Chondrocyte (in vitro differentiated cells): ENCODE results near the gene MPV17L2. TPM values are rescaled to one million over a fixed set of nuclear protein-coding genes. Genes with fewer than 3 reads are reported as not detected.

Source experiments
- DNase-seq: peaks from one replicate; pipeline ENCODE4 v3.0.0; 2021; ENCODE audit warnings: mixed read lengths, low spot score
- H3K27ac Mint-ChIP-seq: one replicate; pipeline ENCODE4 v1.8.0; 2021; ENCODE audit warnings: mild to moderate bottlenecking, moderate library complexity, mixed read lengths; ENCODE audit not compliant: unreplicated experiment
- H3K27me3 Mint-ChIP-seq: 2 replicates; pipeline ENCODE4 v1.8.0; 2021; ENCODE audit warnings: low read depth, mixed read lengths
- H3K36me3 Mint-ChIP-seq: 2 replicates; pipeline ENCODE4 v1.8.0; 2021; ENCODE audit warnings: low read depth, mixed read lengths
- H3K4me1 Mint-ChIP-seq: 2 replicates; pipeline ENCODE4 v1.8.0; 2021; ENCODE audit warnings: low read depth, mild to moderate bottlenecking, mixed read lengths
- H3K4me3 Mint-ChIP-seq: one replicate; pipeline ENCODE4 v1.8.0; 2021; ENCODE audit warnings: mild to moderate bottlenecking, moderate library complexity, mixed read lengths; ENCODE audit not compliant: unreplicated experiment
- H3K9me3 Mint-ChIP-seq: 2 replicates; pipeline ENCODE4 v1.8.0; 2021; ENCODE audit warnings: low read depth, mixed read lengths
- total RNA-seq: library from RNA; stranded (reverse); gene quantifications from 3 replicates; pipeline ENCODE4 v1.2.1, GENCODE V29; 2021
- TF ChIP-seq, protein P1 (sequence below): fragments of 200-600 bp; sonication (generic); IDR thresholded peaks from 2 replicates; pipeline ENCODE4 v1.5.0; 2021; ENCODE audit warnings: antibody characterized with exemption, mild to moderate bottlenecking, moderate library complexity

The MPV17L2 gene
- total RNA-seq, 1 donor from 2014 or later = 10.9 TPM

- peak overlapping the region; percentile 73 for H3K4me3 Mint-ChIP-seq
- no peak overlapping the region for H3K27ac Mint-ChIP-seq
- no peaks in the 10 kb centered on the region for H3K9me3 Mint-ChIP-seq
- H3K4me1 Mint-ChIP-seq = peaks cover 34% of the 10 kb centered on the region
- H3K36me3 Mint-ChIP-seq = no peaks in the 10 kb centered on the region
- TF ChIP-seq, protein P1, sequence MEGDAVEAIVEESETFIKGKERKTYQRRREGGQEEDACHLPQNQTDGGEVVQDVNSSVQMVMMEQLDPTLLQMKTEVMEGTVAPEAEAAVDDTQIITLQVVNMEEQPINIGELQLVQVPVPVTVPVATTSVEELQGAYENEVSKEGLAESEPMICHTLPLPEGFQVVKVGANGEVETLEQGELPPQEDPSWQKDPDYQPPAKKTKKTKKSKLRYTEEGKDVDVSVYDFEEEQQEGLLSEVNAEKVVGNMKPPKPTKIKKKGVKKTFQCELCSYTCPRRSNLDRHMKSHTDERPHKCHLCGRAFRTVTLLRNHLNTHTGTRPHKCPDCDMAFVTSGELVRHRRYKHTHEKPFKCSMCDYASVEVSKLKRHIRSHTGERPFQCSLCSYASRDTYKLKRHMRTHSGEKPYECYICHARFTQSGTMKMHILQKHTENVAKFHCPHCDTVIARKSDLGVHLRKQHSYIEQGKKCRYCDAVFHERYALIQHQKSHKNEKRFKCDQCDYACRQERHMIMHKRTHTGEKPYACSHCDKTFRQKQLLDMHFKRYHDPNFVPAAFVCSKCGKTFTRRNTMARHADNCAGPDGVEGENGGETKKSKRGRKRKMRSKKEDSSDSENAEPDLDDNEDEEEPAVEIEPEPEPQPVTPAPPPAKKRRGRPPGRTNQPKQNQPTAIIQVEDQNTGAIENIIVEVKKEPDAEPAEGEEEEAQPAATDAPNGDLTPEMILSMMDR = no peak
- H3K27me3 Mint-ChIP-seq = peaks cover 8% of the 10 kb centered on the region
- DNase-seq = no peak
Observed at GRCh38 chr19:18223860-18224524, 31.0 kb downstream of the MPV17L2 start.

DNA sequence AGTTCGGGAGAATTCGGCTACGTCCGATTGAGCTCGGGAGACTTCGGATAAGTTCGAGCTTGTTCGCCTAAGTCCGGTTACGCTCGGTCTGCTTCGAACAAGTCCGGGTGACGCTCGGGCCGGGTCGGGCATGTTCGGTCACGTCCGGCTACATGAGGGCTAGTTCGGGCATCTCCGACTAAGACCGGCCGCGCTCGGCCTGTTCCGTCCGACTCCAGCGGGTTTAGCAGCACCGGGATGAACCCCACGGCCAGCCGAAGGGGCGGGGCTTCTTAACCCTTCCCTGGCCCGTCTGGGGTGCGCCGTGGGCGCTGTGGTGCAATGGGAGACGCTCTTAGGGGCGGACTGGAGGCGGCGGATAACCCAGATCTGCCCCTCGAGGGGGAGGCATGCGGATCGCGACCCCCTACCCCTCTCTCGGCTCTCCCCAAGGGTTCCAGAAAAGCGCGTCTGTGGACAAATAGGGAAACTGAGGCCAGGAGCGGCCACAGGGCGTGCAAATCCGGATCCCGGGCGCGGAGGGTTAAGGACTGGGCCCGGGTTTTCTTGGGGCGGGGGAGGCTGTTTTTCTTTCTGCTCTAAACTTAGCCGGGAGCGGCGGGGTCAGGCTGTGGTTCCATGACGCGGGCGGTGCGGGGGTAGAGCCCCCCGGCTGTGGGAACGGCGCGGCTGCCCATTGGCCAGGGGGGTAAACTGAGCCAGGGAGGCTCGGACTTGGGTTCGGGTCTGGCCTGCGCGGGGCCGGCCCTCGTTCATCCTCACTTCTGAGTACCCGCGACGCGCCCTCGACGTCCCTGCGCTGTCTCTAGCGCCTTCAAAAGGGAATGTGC is 31.7 kb downstream of the MPV17L2 start:
- TF ChIP-seq, protein P1 = no peak
- H3K4me1 Mint-ChIP-seq = peaks cover 34% of the 10 kb centered on the region
- H3K4me3 Mint-ChIP-seq = peak overlapping the region; percentile 73
- no peaks in the 10 kb centered on the region for H3K36me3 Mint-ChIP-seq
- DNase-seq = peak; percentile 100
- peak overlapping the region; percentile 92 for H3K27ac Mint-ChIP-seq
- H3K9me3 Mint-ChIP-seq = no peaks in the 10 kb centered on the region
- peaks cover 8% of the 10 kb centered on the region for H3K27me3 Mint-ChIP-seq

- peaks cover 34% of the 10 kb centered on the region for H3K4me1 Mint-ChIP-seq
- peaks cover 8% of the 10 kb centered on the region for H3K27me3 Mint-ChIP-seq
- no peak for DNase-seq
- H3K27ac Mint-ChIP-seq = peak overlapping the region; percentile 70
- TF ChIP-seq, protein P1 = no peak
- H3K4me3 Mint-ChIP-seq = peak overlapping the region; percentile 73
- no peaks in the 10 kb centered on the region for H3K36me3 Mint-ChIP-seq
- H3K9me3 Mint-ChIP-seq = no peaks in the 10 kb centered on the region
Observed at GRCh38 chr19:18225355-18225701, 32.3 kb downstream of the MPV17L2 start.

DNA sequence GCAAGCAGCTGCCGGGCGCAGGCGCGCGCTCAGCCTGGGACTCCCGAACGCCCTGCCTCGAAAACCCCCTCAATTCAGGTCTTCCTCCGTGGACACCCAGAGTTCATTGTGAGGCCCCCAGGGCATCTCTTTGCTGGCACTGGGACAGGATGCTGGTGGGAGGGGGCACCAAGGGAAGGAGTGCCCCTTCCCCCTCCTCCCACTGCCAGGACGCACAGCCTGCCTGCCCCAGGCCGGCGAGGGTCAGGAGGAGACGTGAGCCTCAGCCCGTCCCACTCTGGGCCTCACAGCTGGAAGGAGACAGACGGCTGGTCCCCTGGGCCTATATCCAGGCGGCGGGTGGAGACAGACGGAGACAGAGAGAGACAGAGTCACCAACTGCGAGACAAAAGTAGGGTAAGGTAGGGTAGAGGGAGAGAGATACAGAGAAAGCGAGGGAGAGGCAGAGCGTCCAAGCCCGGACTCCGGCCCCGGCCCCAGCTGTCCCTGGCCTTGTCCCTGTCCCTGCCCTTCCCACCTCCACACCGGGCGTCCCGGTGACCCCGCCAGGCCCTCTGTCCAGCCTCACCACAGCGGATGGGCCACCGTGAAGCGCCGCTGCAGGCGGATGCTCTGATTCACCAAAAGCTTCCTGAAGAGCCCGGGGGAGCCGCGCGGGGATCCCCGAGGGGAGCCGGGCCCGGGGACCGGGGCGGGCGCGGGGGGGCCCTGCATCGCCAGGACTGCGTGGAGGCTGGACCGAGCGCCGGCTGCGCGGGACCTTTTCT is 32.9 kb downstream of the MPV17L2 start, which contains the start of gene PDE4C:
Gene PDE4C, minus strand, starts transcription at position 737 of the 767 bp plus-strand sequence. Its CDS starts 23 bp downstream, at position 714.
- Mint-ChIP-seq H3K27ac (peak within 1 kb of the TSS; percentile 70), H3K36me3 (no peaks in the 10 kb centered on the region), H3K4me3 (peak within 1 kb of the TSS; percentile 73), H3K27me3 (peaks cover 6% of the 10 kb centered on the region), H3K4me1 (peaks cover 33% of the 10 kb centered on the region), H3K9me3 (no peaks in the 10 kb centered on the region)
- TF ChIP-seq, protein P1 = no peak
- DNase-seq = no peak
